D341Med (cell line): ENCODE measurements around the gene XPO6.

ENCODE experiments used
- DNase-seq: peaks from one replicate; pipeline ENCODE4 v3.0.0; 2012; ENCODE audit warnings: low spot score

Gene XPO6

DNA sequence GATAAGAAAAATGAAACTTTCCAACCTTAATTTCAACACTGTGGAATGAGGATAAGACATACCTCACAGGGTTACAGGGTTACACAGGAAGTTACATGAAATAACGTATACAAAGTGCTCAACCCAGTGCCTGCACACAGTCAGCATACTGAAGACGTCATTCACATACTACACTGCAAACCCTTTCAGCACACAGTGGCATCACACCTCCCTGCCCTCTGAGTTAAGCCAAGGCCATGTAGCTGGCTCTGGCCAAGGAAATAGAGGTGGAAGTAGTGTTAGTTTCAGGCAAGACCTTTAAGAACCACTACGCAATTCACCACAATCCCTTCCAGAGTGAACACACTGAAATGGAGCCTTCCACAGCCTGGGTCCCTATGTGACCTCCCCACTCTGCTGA lies 101.7 kb downstream of the XPO6 start:
- DNase-seq = no peak

DNA sequence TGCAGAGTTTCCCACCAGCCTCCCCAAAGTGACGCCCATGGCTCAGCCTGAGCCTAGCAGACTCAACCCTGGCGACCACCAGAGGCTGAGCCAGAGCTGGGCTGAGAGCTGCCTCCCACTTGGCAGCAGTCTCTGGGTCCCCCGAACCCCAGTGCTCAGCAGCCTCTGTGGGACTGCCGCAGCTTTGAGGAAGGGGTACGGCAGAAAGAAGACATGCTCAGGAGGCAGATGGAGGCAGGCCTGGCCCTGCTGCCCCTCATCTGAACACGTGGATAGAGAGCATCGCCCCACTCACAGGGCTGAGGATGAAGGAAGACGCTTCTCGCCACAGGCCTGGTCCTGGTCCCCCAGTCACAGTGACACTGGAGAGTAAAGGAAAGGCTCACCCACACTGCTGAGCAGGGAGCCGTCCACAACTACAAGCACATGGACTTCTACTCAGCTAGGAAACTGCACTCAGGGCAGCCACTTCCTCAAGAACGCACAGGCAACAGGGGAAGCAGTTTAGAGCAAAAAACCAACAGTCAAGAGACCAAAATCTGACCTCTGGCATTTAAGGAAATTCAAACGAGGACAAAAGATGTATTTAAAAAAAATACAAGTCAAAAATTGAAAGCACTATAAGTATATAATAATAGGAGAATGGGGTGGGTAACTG lies 103.0 kb downstream of the XPO6 start:
- DNase-seq = no peak

DNA sequence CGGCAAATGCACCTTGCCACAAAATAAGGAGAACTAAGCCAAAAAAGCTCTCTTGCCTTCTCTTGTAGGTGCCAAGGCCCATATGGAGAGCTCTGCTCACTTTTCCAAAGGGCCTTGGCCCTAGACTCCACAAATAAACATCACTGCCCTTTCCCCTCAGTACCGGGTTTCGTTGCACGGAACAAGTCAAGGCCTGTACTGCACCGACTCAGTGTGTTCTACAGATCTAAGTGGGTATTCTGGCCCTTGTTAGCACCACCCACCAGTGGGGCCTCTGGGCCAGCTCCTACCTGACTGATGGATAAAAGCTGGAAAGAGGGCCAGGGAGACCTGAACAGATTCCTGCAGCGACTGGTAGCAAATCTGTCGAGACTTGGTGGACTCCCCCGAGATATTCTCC lies 104.5 kb downstream of the XPO6 start:
- DNase-seq = peak; percentile 38

DNA sequence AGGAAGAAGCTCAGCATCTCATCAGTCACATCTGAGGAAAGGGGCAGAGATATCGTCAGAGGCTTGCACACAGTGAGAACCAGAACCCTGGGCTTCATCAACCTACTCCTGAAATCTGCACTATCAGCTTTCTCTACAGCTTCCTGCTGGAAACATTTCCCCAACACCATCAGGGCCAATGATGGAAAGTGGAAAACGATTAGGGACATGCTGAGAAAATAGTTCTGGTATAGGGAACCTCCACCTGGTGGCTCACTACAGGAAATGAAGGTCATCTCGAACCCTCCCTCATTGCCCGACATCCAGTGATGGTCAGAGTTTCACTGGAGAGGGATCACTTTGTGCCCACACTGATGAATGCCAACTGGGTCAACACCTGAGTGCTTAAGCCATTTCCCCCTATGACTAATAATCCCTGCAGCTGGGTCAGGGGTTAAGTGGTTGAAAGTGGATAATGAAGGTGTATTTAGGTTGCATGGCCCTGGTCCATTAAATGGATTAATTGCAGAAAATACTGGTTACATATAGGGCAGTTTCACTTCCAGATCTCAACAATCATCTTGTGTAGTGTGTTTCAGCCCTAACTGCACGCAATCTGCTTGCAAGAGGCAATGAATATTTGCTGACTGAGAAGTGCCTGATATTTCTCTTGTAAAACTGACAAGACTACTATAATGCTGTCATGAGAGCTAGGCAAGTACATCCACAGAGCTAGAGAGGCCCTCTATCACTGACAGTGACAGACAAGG lies 105.1 kb downstream of the XPO6 start:
- peak; percentile 3 for DNase-seq

DNA sequence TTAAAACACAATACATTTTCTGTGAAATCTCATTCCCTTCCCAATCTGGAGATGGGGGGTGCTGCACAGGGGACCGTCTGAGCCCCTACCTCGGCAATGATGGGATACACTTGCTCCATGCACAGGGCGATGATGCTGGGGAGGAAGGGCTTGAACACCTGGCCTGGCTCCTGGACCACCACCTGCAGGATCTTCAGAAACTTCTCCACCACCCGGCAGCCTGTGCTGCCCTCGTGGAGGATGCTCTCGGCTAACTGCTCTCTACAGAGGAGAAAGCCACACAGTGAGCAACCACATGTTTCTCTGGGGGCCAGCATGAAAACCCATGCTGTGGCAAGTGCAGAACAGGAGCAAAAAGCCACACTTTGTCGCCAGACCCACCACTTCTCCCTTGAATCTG lies 105.8 kb downstream of the XPO6 start:
- peak; percentile 4 for DNase-seq

DNA sequence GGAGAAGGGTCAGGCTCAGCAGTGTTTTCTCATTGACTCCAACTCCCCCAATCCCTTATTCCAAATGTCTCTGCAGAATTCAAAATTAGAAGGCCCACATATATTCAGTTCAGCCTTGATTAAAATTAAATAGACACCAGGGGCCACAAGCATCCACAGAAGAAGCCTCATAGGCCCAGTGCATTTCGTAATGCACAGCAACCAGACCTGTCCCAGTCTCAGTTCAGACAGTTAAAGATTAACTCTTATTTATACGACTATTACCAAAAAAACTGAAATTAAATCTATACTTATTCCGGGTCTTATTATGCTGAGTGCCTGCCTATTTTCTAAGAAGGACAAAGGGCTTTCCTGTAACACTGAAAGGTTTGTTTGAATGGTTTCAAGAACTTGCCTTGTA lies 106.5 kb downstream of the XPO6 start:
- no peak for DNase-seq

DNA sequence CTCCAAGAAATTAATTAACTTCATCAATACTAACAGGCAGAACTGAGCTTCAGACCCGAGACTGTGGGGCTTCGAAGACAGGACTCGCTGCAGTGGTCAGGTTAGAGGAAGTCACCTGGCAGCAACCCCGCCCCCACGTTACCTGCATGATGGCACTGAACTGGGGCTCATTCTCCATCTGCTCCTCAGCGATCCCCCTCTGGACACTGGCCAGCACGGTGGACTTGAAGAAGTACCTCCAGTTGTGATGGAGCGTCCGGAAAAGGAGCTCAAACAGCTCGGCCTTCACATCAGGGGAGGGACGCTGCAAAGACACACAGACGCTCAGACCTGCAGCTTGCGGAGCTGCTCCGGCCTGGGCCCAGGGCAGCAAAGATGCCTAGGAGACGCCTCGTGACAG lies 107.4 kb downstream of the XPO6 start:
- peak; percentile 8 for DNase-seq

DNA sequence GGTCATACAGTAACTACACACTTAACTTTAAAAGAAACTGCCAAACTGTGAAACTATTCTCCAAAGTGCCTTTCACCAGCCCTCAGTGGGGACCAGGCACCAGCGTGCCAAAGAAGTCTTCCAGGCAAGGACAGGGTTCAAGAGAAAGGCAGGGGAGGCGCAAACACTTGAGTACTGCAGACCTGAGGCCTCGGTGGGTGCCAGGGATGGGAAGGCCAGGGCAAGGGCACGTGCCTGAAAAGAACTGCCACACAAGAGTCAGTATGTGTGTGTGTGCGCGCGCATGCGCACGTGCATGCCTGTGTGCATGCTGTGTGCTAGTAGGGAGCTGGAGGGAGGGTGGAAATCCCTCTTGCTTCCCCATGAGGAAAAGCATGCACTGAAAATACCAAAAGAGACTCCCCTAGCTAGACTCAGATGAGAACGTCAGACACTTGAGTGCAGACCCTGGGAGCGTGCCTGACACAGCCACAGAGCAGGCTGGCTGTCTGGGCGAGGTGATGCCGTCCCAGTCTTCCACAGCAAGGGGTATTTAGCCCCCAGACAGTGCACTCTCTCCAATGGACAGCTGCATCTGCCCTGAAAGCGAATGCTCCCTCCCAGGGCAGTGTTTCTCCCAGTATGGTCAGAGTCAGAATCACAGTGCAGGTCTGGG lies 108.1 kb downstream of the XPO6 start:
- DNase-seq = peak; percentile 9

DNA sequence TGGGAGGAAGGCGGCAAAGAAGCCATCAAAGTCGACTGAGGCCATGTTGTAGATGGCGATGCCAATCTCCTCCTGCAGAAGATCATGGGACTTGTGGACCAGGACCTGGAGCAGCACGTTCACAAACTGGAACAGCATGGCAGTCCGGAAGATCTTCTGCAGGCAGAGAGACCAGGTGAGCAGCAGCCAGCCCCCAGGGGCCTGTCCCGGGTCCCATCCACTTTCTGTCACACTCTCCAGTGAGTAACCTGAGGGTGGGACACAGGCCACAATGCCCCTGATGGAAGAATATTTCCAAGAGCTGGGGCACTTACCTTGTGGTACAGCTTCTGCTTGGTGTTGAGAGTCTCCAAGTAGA lies 110.3 kb downstream of the XPO6 start:
- peak; percentile 4 for DNase-seq

DNA sequence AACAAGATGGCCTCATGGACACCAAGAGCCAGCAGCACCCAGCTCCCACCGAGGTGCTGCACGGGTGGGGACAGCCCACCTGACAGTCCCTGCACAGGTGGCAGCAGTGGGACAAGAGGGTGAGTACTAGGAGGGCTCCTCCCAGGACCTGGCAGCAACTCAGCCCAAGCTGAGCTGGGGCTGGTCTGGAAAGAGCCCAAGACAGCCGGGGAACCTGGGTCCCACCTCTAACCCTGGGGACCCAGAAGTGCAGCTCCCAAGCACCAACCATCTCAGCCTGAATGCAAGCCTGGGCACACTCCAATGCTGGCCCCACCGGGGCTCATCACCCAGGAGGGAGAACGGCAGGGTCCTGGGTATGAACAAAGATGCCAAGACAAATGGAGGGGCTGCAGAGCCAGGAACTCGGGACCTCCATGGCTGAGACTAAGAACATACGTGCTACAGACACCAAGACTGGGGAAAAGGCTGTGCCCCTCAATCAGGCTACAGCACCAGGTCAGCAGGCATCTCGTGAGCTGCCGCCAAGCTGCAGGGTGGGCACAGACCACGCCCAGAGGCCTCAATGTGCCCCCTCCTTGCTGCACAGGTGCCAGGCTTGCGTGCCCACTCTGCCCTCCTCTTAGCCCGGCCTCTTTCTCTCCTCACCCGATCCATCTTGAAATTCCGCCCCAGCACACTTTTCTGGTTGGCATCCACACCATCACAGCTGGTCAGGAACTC lies 110.8 kb downstream of the XPO6 start:
- peak; percentile 18 for DNase-seq

DNA sequence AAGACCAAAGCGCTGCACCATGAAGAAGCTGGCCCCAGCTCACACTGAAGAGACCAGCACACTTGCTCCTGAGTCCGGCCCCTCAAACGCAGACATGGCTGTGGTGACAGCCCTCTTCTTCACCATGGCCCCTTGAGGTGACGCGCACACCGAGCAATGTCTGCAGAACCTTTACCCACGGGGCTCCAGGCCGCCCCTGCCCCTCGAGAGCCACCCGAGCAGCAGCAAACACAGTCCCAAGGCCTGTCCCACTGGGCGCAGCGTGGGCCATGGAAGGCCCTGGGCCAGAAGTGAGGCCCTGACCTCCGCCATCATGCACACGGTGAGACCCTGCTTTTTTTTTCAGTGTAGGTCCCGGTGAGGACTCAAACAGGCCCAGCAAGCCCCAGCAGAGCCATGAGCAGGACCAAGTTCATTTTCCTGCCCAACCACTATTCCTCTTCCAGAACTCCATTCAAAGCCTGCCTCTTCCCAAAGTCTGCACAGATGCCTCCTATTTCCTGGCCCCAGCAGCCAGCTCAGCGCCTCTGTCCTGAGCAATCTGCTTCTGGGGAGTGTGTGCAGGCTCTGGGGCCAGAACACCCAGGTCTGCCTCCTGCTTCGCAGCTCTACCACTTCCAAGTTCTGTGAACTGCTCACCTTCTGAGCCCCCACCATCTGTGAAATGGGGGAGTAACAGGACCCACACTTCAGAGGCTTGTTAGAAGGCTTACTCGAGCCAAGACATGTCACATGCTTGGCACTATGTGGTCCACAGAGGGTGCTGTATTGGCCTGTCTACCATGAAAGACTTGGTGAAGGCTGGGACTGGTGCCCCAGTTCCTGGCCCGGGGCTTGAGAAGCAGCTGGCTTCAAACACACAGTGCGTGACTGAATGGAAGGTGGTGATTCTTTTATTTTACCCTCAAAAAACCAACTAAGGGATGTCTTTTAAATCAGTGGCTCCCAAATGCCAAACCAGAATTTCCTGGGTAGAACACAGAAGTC lies 112.5 kb downstream of the XPO6 start:
- peak; percentile 22 for DNase-seq

DNA sequence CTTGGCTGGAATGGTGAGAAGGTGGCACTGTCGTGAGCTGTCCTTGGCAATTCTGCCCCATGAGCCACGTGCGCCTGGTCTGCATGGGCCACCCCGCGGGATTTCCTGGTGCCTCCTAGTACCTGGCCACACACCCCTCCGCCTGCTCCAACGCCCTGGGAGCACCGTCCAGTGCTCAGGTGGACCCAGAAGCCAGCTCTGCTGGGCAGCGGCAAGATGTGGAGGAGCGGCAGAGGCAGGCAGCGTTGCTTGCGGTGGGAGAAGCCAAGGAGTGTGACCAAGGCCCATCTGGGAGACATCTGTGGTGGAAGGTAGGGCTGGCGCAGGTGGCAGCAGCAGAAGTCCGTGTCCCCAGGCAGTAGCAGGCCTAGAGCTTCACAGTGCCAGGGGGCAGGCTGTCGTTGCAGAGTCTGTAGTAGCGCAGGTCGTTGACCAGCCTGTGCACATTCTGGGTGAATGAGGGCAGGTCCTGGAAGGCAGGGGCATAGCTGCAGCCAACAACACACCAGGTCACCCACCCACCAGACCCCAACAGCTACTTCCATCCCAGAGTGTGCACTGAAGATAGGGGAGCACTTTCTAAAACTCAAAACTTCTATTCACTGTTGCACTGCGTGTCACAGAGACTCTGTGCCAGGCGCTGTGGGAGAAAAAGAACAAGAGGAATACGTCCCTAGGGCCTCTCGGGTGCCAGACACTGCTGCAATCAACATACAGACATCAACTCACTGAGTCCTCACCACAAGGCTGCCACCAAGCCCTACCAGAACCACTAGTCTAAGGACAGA lies 113.4 kb downstream of the XPO6 start:
- DNase-seq = peak; percentile 15

DNA sequence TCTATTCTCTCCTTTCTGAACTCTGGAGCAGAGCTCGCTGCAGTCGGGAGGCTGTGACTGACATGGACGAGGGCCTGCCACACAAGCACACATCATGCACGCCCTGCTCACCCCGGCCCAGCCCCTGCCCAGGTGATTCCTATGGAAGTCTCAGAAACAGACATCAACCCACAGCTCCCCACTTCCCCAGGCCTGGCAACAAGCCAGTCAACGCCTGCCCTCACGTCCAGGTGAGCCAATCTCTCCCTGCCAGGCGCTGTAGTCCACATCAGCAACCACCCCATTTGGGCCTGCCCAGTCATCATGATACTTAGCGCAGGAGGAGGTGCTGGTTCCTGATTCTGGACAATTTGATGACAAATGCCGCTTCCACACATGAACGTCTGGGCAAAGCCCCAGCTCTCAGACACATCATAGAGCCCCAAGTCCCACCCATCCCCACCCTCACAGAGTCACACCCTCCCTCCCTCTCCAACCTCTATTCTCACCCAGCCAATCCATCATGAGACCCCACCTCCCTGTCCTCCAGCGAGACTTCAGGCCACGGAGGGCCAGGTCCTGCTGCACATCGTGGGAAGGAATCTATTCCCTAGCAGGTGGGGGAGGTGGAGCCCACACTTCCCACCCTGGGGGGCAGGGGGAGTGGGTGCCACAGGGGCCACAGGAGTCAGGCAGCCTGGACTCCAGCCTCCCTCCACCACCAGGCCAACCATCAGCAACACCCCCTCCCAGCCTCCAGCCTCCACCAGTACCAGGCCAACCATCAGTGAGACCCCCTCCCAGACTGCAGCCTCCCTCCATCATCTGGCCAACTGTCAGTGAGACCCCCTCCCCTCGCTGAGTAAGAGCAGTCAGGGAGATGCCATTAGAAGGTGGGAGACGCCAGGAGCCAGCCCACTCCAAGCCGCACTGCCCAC lies 114.5 kb downstream of the XPO6 start:
- DNase-seq = no peak

DNA sequence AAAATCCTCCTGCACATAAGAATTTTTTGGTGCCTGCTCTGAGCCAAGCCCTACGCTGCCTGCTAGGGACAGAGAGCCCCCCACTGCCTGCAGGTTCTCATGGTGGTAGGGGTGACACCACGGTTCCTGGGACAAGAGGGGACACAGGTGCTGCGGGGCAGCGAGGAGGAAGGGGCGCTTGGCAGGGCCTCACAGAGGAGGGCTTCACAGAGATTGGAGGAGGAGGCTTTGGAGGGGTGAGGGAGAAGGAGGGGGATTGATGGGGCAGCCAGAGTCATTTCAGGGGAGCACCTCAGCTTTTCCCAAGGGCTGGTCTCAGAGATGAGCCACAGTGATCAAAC lies 118.4 kb downstream of the XPO6 start:
- no peak for DNase-seq

DNA sequence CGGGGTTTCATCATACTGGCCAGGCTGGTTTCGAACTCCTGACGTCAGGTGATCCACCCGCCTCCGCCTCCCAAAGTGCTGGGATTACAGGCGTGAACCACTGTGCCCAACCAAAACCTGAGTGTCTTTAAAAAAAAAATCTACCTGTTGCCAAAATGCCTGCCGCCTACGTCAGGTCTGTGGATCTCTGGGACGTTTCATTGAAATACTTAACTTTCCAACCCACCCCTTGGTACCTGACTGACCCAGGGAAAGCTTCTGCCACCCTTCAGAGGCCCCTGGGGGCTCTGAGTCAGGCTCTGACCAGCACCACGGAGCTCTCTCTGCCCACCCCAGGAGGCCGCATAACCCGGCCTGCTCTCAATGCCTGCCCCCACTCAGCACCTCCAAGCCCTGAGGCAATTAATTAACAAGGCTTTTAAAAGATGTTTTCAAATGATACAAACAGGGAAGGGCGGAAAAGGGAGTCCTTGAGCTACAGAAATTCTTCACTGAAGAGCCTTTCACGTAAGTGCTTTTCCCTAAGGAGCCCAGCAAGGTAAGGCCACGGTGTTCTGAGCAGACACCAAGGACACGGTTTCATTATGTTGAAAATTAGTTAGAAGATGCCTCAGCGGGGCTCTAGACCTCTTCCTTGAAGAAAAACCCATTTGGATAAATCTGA lies 118.9 kb downstream of the XPO6 start:
- DNase-seq = no peak

DNA sequence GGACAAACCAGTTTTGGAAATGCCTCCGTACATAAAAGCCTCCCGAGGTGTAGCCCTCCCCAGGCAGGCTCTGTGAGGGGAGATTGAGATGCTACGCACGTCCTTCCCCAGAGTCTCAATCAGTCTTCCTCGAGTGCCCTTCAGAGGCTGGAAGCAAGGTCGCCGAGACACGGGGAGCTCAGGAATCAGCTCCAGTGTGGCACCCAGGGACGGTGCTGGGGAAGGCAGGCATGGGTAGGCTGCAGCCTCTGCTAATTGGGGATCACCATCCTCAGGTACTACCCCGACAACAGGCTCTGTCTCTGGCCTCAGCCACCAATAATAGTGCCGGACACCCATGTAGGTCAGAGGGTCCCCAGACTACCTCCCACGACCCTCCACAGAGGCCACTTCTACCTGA lies 120.1 kb downstream of the XPO6 start:
- DNase-seq = no peak

DNA sequence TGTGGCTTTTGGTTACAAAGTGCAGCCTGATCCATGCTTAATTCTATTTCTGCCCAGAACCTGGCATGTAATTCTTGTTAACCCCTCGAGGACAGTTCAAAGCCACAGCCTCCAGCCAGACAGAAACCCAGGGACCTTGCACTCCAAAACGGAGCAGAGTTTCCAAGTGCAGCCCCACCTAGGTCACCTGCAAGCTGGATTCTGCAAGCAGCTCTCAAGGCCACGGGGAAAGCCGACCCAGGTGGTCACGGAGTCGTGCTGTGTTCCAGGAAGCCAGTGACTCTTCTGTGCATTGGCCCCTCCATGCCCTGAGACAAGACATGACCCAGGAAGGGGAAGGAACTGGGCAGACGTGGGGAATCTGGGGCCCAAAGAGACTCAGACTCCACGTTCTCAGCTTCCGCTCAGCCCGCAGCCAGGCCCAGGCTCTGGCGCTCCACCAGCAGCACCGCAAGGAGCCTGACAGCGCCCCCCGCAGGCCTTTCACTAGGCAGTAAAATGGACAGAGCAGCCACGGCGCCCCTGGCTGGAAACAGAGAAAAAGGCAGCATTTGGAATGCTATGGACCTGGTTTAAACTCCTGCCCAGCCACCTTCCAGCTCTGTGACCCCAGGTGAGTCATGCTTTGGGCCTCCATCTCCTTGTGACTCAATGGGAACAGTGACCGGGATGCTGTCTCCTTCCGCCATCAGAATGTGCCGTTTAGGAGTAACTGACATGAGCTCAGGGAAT lies 121.0 kb downstream of the XPO6 start:
- DNase-seq = no peak

DNA sequence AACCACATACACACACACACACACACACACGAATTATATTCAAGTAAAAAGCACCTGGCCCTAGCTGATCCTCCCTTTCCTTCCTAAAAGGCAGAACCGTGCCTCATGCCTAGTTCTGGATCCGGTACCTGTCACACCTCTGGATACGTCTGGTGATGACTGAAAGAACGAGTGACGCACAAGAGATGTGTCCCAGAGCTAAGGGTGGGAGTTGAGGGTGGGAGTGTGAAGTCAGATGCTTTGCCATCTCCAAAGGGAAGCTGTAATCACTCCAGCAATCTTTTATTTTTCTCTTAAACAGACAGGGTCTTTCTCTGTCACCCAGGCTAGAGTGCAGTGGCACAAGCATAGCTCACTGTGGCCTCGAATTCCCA lies 121.8 kb downstream of the XPO6 start:
- DNase-seq = no peak
